Dendritic cell treated with granulocyte-macrophage colony-stimulating factor and Interleukin-4, amounts not matched to agents 40 ng/mL and 50 ng/mL, for 4 days (primary cell): Measurements from ENCODE around the gene ADGRG7.

Experiments
- H3K27ac Mint-ChIP-seq: one replicate; pipeline ENCODE4 v1.8.0; 2022; ENCODE audit warnings: mild to moderate bottlenecking, mixed read lengths
- H3K27me3 Mint-ChIP-seq: one replicate; pipeline ENCODE4 v1.8.0; 2022; ENCODE audit warnings: mild to moderate bottlenecking, mixed read lengths
- H3K36me3 Mint-ChIP-seq: one replicate; pipeline ENCODE4 v1.8.0; 2022; ENCODE audit warnings: low read depth, mixed read lengths
- H3K4me1 Mint-ChIP-seq: one replicate; pipeline ENCODE4 v1.8.0; 2022; ENCODE audit warnings: low read depth, mixed read lengths
- H3K4me3 Mint-ChIP-seq: one replicate; pipeline ENCODE4 v1.8.0; 2022; ENCODE audit warnings: mild to moderate bottlenecking, moderate library complexity, mixed read lengths
- H3K9me3 Mint-ChIP-seq: one replicate; pipeline ENCODE4 v1.8.0; 2022; ENCODE audit warnings: mixed read lengths
- intact Hi-C: fragments of 100-400 bp; cut with micrococcal nuclease; formaldehyde crosslinking; loops from one replicate; pipeline ENCODE4 v1.15.0; 2022

ADGRG7 gene

GRCh38 chr3:100737334-100737733 is 127.9 kb downstream of the ADGRG7 start:
- intact Hi-C loops: loop anchor here (5.0 kb wide), 2 partner anchors 460 to 645 kb away; no protein-coding TSS in a partner anchor
- H3K36me3 Mint-ChIP-seq: peaks cover 71% of the 10 kb centered on the region
- no peaks in the 10 kb centered on the region for H3K27me3 Mint-ChIP-seq
- no peaks in the 10 kb centered on the region for H3K4me1 Mint-ChIP-seq
- no peaks in the 10 kb centered on the region for H3K9me3 Mint-ChIP-seq
- no peak overlapping the region for H3K4me3 Mint-ChIP-seq
- no peak overlapping the region for H3K27ac Mint-ChIP-seq

GRCh38 chr3:100740207-100740606 is 130.8 kb downstream of the ADGRG7 start:
- Mint-ChIP-seq H3K36me3 (peaks cover 67% of the 10 kb centered on the region), H3K27ac (no peak overlapping the region), H3K9me3 (no peaks in the 10 kb centered on the region), H3K27me3 (no peaks in the 10 kb centered on the region), H3K4me1 (no peaks in the 10 kb centered on the region), H3K4me3 (no peak overlapping the region)
- intact Hi-C loops: loop anchor here (10.0 kb wide), 2 partner anchors 425 to 915 kb away; no protein-coding TSS in a partner anchor

GRCh38 chr3:100743535-100743934 is 134.1 kb downstream of the ADGRG7 start:
- H3K36me3 Mint-ChIP-seq: peaks cover 66% of the 10 kb centered on the region
- H3K4me3 Mint-ChIP-seq: no peak overlapping the region
- H3K27ac Mint-ChIP-seq: no peak overlapping the region
- H3K9me3 Mint-ChIP-seq: no peaks in the 10 kb centered on the region
- H3K4me1 Mint-ChIP-seq: no peaks in the 10 kb centered on the region
- H3K27me3 Mint-ChIP-seq: no peaks in the 10 kb centered on the region
- intact Hi-C loops: loop anchor here (10.0 kb wide), 2 partner anchors 429 to 911 kb away; no protein-coding TSS in a partner anchor

GRCh38 chr3:100744671-100745070 is 135.3 kb downstream of the ADGRG7 start:
- H3K4me3 Mint-ChIP-seq: no peak overlapping the region
- H3K36me3 Mint-ChIP-seq: peaks cover 66% of the 10 kb centered on the region
- intact Hi-C loops: loop anchor here (10.0 kb wide), 2 partner anchors 430 to 910 kb away; no protein-coding TSS in a partner anchor
- no peaks in the 10 kb centered on the region for H3K9me3 Mint-ChIP-seq
- no peak overlapping the region for H3K27ac Mint-ChIP-seq
- H3K27me3 Mint-ChIP-seq: no peaks in the 10 kb centered on the region
- H3K4me1 Mint-ChIP-seq: no peaks in the 10 kb centered on the region
